Measurements from ENCODE around the gene CYP4F2.
"Not testable (repeated sequence)": the region's sequence is repeated elsewhere in the genome, so short reads cannot be mapped to it uniquely, and the experiment has no call there.

Gene CYP4F2

GRCh38 chr19:15897738-15898276 is at the start of gene CYP4F2:
CYP4F2 (minus strand) TSS chr19:15898074; CDS start chr19:15897611, 463 bp downstream.
- DNase-seq (ENCODE audit: low read depth in 2 of 2) = no peak

GRCh38 chr19:15945301-15945700 is 47.4 kb upstream of the CYP4F2 start:
- no peak for DNase-seq (ENCODE audit: low read depth in 2 of 2)

DNA sequence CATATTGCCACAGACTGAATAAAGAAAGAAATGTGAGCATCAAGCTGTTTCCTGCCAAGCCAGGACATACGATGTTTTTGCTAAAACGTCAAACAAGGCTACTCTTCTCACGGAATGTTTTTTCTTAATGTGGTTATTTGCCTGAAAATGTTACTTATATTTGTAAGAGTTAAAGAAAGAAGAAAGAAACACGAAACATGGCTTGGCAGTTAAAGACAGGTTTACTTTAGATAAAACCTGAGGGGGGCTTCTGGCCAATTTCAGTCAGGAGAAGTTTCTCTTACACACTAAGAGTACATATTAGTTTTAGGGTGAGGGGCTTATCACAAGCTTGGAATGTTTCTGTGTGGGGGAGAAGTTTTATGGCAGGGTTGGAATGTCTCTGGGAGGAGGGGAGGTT is 46.5 kb upstream of the CYP4F2 start:
- DNase-seq (ENCODE audit: low read depth in 2 of 2) = no peak

DNA sequence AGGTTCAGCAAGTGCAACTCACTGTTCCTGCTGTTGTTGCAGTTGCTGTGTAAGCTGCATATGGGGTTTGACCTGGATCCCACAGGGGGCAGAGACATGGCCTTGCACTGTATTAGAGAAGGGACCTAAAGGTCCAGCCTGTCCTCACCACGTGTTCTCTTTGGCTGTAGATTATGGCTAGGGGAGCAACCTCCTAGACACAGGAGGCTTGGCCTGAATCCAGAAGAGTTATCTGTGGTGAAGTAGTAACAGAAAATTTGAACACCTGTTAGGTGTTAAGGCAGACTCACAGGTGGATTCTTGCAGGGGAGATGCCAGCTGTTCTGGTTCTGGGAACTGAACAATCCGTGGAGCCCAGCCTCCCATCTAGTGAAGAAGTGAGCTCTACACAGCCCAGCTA is 39.9 kb upstream of the CYP4F2 start:
- DNase-seq (ENCODE audit: low read depth in 2 of 2) = no peak

- DNase-seq (ENCODE audit: low read depth in 2 of 2) = no peak
Measured at GRCh38 chr19:15936950-15937349, 39.1 kb upstream of the CYP4F2 start.

- DNase-seq (ENCODE audit: low read depth in 2 of 2) = no peak
Measured at GRCh38 chr19:15936173-15936572, 38.3 kb upstream of the CYP4F2 start.

- DNase-seq (ENCODE audit: low read depth in 2 of 2) = no peak
Measured at GRCh38 chr19:15935167-15935702, 37.4 kb upstream of the CYP4F2 start.

DNA sequence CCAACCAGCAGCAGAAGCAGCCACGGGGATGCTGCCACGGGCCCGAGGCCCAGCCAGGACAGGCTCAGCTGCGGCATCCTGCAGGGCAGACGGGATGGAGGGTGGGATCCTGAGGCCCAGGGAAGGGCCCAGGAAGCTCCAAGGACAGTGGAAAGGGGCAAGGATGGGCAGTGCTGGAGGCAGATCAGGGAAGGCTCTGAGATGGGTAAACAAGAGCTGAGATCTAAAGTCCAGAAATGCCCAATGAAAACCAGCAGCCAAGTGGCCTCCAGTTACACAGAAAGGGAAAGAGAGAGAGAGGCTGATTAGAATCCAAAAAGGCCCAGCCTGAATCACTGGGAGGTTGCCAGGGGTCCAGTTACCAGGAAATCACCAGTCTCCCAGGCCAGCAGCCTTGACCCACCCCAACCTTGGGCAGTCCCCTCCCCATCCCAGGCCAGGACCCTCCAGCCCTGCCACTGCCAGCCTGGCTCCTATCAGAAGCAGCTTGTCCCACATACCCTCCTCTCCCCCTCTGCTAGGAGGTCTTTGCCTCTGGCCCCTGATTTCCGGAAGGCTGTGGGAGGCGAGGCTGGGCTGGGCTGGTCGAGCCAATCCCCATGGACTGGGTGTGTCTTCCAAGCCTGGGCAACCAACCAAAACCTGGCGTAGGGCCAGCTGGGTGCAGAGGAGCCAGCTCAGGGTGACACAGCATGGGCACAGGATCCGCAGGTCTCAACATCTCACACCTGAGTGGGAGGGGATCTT is 36.6 kb upstream of the CYP4F2 start, which contains the start of gene CYP4F11:
Gene CYP4F11 (minus strand): TSS at position 198 of the 747 bp plus-strand sequence. CDS start 121 bp downstream, at position 77.
- DNase-seq (ENCODE audit: low read depth in 2 of 2) = no peak

GRCh38 chr19:15933761-15934331 is 36.0 kb upstream of the CYP4F2 start:
- DNase-seq (ENCODE audit: low read depth in 2 of 2) = not testable (repeated sequence)

GRCh38 chr19:15928321-15928720 is 30.4 kb upstream of the CYP4F2 start:
- no peak for DNase-seq (ENCODE audit: low read depth in 2 of 2)

DNA sequence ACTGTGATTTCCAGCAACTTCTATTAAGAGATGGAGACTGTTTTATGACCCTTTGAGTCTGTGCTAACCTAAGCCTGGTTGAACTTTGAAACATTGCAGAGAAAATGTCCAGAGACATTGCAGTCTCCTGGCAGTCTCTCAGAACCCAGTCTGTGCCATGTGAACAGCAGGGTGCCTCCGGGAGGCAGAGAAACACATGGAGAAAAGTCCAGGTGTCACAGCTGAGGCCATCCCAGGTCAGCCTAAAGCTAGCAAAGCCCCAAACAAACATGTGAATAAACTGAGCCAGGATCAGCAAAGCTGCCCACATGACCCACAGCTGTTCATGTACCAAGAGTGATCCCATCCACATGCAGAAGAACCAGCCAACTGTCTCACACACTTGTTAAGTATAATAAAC is 28.6 kb upstream of the CYP4F2 start:
- no peak for DNase-seq (ENCODE audit: low read depth in 2 of 2)

DNA sequence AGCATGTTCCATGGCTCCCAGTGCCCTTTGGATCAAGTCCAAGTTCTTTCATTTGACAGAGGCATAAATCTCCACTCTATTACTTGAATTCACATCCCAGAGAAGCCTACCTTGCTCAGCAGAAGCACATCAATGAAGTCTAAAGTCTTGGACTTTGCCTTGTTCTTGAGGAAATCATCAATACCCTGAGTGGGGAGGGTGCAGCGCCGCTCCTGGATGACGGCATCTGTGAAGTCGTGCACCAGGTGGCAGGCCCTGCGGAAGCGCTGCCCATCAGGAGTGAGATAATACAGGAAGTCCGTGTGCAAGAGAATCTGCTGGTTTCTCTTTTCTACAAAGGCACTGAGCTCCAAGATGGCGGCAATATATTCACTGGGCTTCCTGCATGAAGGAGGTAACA is 25.8 kb upstream of the CYP4F2 start:
- no peak for DNase-seq (ENCODE audit: low read depth in 2 of 2)

GRCh38 chr19:15922021-15922420 is 24.1 kb upstream of the CYP4F2 start:
- DNase-seq (ENCODE audit: low read depth in 2 of 2) = no peak

GRCh38 chr19:15919243-15919642 is 21.4 kb upstream of the CYP4F2 start:
- DNase-seq (ENCODE audit: low read depth in 2 of 2) = no peak

DNA sequence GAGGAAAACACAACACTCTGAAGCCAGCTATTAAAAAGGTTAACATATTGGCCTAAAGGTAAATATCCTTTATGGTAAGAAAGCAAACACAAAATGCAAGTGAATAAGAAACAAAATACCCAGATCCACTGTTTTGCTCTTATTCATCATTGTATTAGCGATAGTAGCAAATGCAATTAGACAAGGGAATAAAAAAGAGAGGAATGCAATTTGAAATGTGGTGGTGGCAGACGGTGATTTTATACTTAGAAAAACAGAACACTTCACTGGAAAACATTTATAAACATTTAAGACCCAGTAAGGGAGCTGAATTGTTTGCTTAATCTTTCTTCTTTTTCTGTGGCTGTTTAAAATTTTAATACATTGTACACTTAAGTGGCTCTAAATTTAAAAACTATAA is 17.2 kb upstream of the CYP4F2 start:
- no peak for DNase-seq (ENCODE audit: low read depth in 2 of 2)

DNA sequence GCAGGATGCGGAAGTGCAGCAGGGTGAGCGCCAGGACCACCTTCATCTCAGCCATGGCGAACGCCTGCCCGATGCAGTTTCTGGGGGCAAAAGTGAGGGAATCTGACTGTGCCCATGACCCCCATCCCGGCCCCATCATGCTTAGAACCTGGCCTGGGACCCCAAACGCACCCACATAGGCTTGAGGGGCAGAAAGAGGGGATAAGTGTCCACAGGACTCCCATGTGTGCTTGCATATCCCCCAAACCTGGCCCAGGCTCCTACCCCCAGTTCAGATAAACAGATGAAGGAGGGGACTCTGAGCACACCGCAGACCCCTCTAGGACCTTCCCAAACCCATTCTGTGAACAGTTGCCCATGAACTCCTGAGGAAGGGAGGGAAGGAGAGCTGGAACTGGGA is 16.0 kb upstream of the CYP4F2 start:
- no peak for DNase-seq (ENCODE audit: low read depth in 2 of 2)

- DNase-seq (ENCODE audit: low read depth in 2 of 2) = no peak
Measured at GRCh38 chr19:15913384-15913783, 15.5 kb upstream of the CYP4F2 start.

DNA sequence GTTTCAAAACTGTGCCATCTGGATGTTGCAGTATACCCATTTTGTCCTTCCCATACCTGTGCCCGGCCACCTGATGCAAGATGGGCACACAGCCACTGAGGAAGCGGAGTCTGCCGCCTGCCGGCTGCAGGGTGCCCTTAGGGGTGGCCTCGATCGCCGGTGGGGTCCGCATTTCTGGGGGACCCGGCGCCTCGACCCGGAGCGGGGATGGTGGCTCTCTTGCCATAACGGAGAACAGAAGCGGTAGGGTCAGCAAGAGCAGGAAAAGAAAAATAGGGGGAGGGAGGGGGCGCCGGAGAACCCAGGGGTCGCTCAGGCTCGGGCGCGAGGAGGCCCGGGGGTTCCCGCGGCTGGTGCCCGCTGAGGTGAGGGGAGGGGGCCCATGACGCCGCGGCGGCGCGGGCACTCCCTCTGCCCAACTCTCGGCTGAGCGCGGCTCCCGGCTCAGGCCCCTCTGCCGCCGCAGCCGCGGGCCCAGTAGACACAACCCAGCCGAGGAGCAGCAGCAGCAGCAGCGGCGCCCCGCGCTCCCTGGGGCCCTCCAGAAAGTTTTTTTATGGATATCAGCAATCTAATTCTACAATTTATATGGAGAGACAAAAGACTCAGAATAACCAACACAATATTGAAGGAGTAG is 13.8 kb upstream of the CYP4F2 start:
- no peak for DNase-seq (ENCODE audit: low read depth in 2 of 2)

- DNase-seq (ENCODE audit: low read depth in 2 of 2) = no peak
Measured at GRCh38 chr19:15905026-15905425, 7.2 kb upstream of the CYP4F2 start.

DNA sequence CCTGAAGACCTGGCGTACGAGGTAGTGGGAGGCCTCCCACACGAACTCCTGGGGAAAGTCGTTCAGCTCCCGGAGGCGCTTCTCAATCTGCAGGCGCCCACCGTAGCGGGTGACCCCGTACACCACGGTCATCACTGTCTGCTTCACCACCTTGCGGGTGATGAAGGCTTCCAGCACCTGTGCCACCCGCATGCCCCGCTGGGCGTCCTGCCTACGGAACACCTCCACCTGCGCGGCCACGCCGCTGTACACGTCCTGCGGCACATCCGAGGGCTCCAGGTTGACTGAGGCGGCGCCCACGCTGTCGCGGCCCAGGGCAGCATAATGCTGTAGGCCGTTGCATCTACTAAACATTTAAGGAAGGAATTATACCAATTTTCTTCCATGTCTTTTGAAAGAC is 5.0 kb upstream of the CYP4F2 start:
- not testable (repeated sequence) for DNase-seq (ENCODE audit: low read depth in 2 of 2)

GRCh38 chr19:15902254-15902653 is 4.4 kb upstream of the CYP4F2 start:
- no peak for DNase-seq (ENCODE audit: low read depth in 2 of 2)

- DNase-seq (ENCODE audit: low read depth in 2 of 2) = no peak
Measured at GRCh38 chr19:15900504-15900903, 2.6 kb upstream of the CYP4F2 start.
